Endothelial cell (in vitro differentiated cells): ENCODE results near the gene NRN1. TPM values are rescaled to one million over a fixed set of nuclear protein-coding genes. Genes with fewer than 3 reads are reported as not detected.
A peak's percentile ranks its signal among the peaks of the same experiment; 100 is the strongest.

Experiments used
- DNase-seq: peaks from one replicate; pipeline ENCODE4 v3.0.0; 2021; ENCODE audit warnings: low spot score
- H3K27ac Mint-ChIP-seq: one replicate; pipeline ENCODE4 v1.8.0; 2021; ENCODE audit warnings: mixed read lengths, inconsistent platforms; ENCODE audit not compliant: unreplicated experiment
- H3K27me3 Mint-ChIP-seq: one replicate; pipeline ENCODE4 v1.8.0; 2021; ENCODE audit warnings: mild to moderate bottlenecking, moderate library complexity, mixed read lengths, inconsistent platforms; ENCODE audit not compliant: unreplicated experiment
- H3K36me3 Mint-ChIP-seq: one replicate; pipeline ENCODE4 v1.8.0; 2021; ENCODE audit warnings: mild to moderate bottlenecking, low read depth, mixed read lengths, inconsistent platforms; ENCODE audit not compliant: unreplicated experiment
- H3K4me1 Mint-ChIP-seq: one replicate; pipeline ENCODE4 v1.8.0; 2021; ENCODE audit warnings: mild to moderate bottlenecking, mixed read lengths, inconsistent platforms; ENCODE audit not compliant: unreplicated experiment
- H3K4me3 Mint-ChIP-seq: one replicate; pipeline ENCODE4 v1.8.0; 2021; ENCODE audit warnings: mild to moderate bottlenecking, mixed read lengths, inconsistent platforms; ENCODE audit not compliant: unreplicated experiment
- H3K9me3 Mint-ChIP-seq: one replicate; pipeline ENCODE4 v1.8.0; 2021; ENCODE audit warnings: mixed read lengths, inconsistent platforms; ENCODE audit not compliant: unreplicated experiment
- total RNA-seq: library from RNA; stranded (reverse); fragmentation: NEBNext Ultra II Directional; extraction: Animal tissue kit (Norgen Biotek cat#: 25700); gene quantifications from one replicate; pipeline ENCODE4 v1.2.1, GENCODE V29; 2021; ENCODE audit not compliant: unreplicated experiment
- TF ChIP-seq, protein P1 (sequence below): fragments of 200-600 bp; sonication (generic); IDR thresholded peaks from one replicate; pipeline ENCODE4 v1.5.0; 2021; ENCODE audit warnings: antibody characterized with exemption; ENCODE audit not compliant: unreplicated experiment

NRN1 gene
- total RNA-seq, 1 donor from 2014 or later: 39.6 TPM

- TF ChIP-seq, protein P1, sequence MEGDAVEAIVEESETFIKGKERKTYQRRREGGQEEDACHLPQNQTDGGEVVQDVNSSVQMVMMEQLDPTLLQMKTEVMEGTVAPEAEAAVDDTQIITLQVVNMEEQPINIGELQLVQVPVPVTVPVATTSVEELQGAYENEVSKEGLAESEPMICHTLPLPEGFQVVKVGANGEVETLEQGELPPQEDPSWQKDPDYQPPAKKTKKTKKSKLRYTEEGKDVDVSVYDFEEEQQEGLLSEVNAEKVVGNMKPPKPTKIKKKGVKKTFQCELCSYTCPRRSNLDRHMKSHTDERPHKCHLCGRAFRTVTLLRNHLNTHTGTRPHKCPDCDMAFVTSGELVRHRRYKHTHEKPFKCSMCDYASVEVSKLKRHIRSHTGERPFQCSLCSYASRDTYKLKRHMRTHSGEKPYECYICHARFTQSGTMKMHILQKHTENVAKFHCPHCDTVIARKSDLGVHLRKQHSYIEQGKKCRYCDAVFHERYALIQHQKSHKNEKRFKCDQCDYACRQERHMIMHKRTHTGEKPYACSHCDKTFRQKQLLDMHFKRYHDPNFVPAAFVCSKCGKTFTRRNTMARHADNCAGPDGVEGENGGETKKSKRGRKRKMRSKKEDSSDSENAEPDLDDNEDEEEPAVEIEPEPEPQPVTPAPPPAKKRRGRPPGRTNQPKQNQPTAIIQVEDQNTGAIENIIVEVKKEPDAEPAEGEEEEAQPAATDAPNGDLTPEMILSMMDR: no peak
- H3K4me3 Mint-ChIP-seq: peak overlapping the region; percentile 89
- H3K9me3 Mint-ChIP-seq: no peaks in the 10 kb centered on the region
- no peak for DNase-seq
- H3K27ac Mint-ChIP-seq: peak overlapping the region; percentile 93
- peaks cover 28% of the 10 kb centered on the region for H3K27me3 Mint-ChIP-seq
- peaks cover 16% of the 10 kb centered on the region for H3K36me3 Mint-ChIP-seq
- peaks cover 52% of the 10 kb centered on the region for H3K4me1 Mint-ChIP-seq
Observed at GRCh38 chr6:5994999-5995657, 11.6 kb downstream of the NRN1 start.

GRCh38 chr6:5994234-5994998, 12.3 kb downstream of the NRN1 start:
- no peaks in the 10 kb centered on the region for H3K9me3 Mint-ChIP-seq
- TF ChIP-seq, protein P1: no peak
- H3K4me1 Mint-ChIP-seq: peaks cover 45% of the 10 kb centered on the region
- peak overlapping the region; percentile 17 for H3K27ac Mint-ChIP-seq
- peak overlapping the region; percentile 89 for H3K4me3 Mint-ChIP-seq
- peaks cover 13% of the 10 kb centered on the region for H3K36me3 Mint-ChIP-seq
- DNase-seq: no peak
- H3K27me3 Mint-ChIP-seq: peaks cover 22% of the 10 kb centered on the region

- Mint-ChIP-seq H3K27ac (no peak overlapping the region), H3K4me1 (peaks cover 37% of the 10 kb centered on the region), H3K4me3 (peak overlapping the region; percentile 22), H3K9me3 (no peaks in the 10 kb centered on the region), H3K27me3 (peaks cover 17% of the 10 kb centered on the region), H3K36me3 (peaks cover 5% of the 10 kb centered on the region)
- DNase-seq: peak; percentile 16
- TF ChIP-seq, protein P1: no peak
Observed at GRCh38 chr6:5992551-5993225, 14.0 kb downstream of the NRN1 start.

DNA sequence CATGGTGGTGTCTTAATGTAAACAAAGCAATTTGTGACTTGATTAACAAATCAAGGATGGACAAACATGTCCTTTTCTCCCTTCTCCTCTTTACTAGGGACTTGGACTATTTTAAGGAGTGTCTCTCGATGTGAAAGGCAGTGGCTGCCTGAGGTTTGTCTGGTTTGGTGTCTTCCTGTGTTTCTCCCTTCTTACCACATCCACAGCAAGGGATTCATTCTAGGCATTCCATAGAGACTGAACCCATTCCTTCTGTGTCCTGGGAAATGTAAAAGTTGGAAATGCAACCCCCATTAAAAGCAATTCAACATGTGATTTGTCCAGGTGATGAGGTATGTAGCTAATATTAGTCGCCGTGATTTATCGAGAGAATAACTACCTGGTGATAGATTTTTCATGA, 15.9 kb downstream of the NRN1 start:
- Mint-ChIP-seq H3K27ac (no peak overlapping the region), H3K4me1 (peaks cover 30% of the 10 kb centered on the region), H3K36me3 (peaks cover 5% of the 10 kb centered on the region), H3K9me3 (no peaks in the 10 kb centered on the region), H3K4me3 (no peak overlapping the region), H3K27me3 (peaks cover 13% of the 10 kb centered on the region)
- DNase-seq: no peak
- TF ChIP-seq, protein P1: no peak
